Cardiac muscle cell (in vitro differentiated cells and primary cell): ENCODE data around the gene GDF7. TPM values are rescaled to one million over a fixed set of nuclear protein-coding genes. Genes with fewer than 3 reads are reported as not detected.
A peak's percentile ranks its signal among the peaks of the same experiment; 100 is the strongest.

Source experiments
- DNase-seq, 2 donors: peaks; one replicate each; pipeline versions ENCODE4 v3.0.0 to v3.0.0-alpha.2; 2010 to 2017; ENCODE audit warnings: low read depth in 1 of 2, low spot score in 1 of 2
- H3K27ac ChIP-seq: fragments of 200-600 bp; sonication (generic); 2 replicates; pipeline ENCODE4 v1.5.1; 2016
- H3K27me3 ChIP-seq: fragments of 200-600 bp; sonication (generic); 2 replicates; pipeline ENCODE4 v1.6.0; 2016; ENCODE audit warnings: control low read depth
- H3K36me3 ChIP-seq: fragments of 200-600 bp; sonication (generic); 2 replicates; pipeline ENCODE4 v1.5.1; 2016; ENCODE audit warnings: control low read depth
- H3K4me1 ChIP-seq: fragments of 200-600 bp; sonication (generic); 2 replicates; pipeline ENCODE4 v1.8.1; 2017; ENCODE audit warnings: low read depth, mild to moderate bottlenecking, mixed run types
- H3K4me3 ChIP-seq: fragments of 200-600 bp; sonication (generic); 2 replicates; pipeline ENCODE4 v1.5.1; 2016; ENCODE audit warnings: mild to moderate bottlenecking
- H3K9me3 ChIP-seq: fragments of 200-600 bp; sonication (generic); 2 replicates; pipeline ENCODE4 v1.5.1; 2017; ENCODE audit warnings: low read depth, mild to moderate bottlenecking, control low read depth
- polyA plus RNA-seq: library from polyadenylated mRNA; unstranded; fragments of >200 nt; fragmentation: Nextera tagmentation; extraction: Ambion mirVana; gene quantifications from 2 replicates; pipeline ENCODE4 v1.2.1, GENCODE V29; 2016
- total RNA-seq: library from RNA; depleted of rRNA; stranded (reverse); fragments of >200 nt; gene quantifications from 2 replicates; pipeline ENCODE4 v1.2.3, GENCODE V29; 2016
- TF ChIP-seq, protein P1 (sequence below): IDR thresholded peaks from 2 replicates; pipeline ENCODE4 v1.5.1; 2012; ENCODE audit warnings: low read depth, mild to moderate bottlenecking, low read length

The GDF7 gene
- total and polyA plus RNA-seq, 2 experiments from 2014 or later: 0.09 to 0.15 TPM

GRCh38 chr2:20682167-20682920 lies 15.4 kb downstream of the GDF7 start:
- DNase-seq: no peak

DNA sequence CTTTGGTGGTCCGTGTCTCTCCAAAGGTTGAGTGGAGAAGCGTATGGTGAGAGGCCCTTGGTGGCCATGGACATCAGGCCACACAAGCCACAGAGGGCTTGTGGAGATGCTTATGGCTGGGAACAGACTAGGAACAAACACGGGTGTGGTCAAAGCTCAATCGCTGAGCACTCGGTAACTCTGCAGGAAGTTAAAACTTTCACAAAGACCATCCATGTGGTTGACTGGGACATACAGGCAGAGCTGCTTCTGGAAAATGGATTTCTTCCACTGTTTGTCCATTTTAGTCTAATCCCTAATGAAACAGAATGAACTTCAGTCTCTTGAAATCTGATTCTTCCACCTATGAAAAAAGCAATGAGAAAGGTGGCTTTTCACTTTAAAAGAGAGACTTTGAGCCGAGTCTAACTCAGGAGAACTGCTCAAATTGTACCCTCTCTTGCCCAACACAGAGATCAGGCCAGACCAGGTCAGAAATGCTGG lies 17.7 kb downstream of the GDF7 start:
- H3K27me3 ChIP-seq: no peaks in the 10 kb centered on the region
- no peak overlapping the region for H3K27ac ChIP-seq
- H3K9me3 ChIP-seq: no peaks in the 10 kb centered on the region
- H3K4me1 ChIP-seq: no peaks in the 10 kb centered on the region
- H3K36me3 ChIP-seq: peaks cover 5% of the 10 kb centered on the region
- no peak overlapping the region for H3K4me3 ChIP-seq
- DNase-seq: no peak
- TF ChIP-seq, protein P1, sequence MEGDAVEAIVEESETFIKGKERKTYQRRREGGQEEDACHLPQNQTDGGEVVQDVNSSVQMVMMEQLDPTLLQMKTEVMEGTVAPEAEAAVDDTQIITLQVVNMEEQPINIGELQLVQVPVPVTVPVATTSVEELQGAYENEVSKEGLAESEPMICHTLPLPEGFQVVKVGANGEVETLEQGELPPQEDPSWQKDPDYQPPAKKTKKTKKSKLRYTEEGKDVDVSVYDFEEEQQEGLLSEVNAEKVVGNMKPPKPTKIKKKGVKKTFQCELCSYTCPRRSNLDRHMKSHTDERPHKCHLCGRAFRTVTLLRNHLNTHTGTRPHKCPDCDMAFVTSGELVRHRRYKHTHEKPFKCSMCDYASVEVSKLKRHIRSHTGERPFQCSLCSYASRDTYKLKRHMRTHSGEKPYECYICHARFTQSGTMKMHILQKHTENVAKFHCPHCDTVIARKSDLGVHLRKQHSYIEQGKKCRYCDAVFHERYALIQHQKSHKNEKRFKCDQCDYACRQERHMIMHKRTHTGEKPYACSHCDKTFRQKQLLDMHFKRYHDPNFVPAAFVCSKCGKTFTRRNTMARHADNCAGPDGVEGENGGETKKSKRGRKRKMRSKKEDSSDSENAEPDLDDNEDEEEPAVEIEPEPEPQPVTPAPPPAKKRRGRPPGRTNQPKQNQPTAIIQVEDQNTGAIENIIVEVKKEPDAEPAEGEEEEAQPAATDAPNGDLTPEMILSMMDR: no peak

More at GRCh38 chr2:20682167-20682920, 15.4 kb downstream of the GDF7 start:
- Histone ChIP-seq H3K4me3 (no peak overlapping the region), H3K4me1 (no peaks in the 10 kb centered on the region), H3K36me3 (peaks cover 5% of the 10 kb centered on the region), H3K27me3 (no peaks in the 10 kb centered on the region), H3K27ac (no peak overlapping the region), H3K9me3 (no peaks in the 10 kb centered on the region)
- TF ChIP-seq, protein P1: peak; percentile 59

DNA sequence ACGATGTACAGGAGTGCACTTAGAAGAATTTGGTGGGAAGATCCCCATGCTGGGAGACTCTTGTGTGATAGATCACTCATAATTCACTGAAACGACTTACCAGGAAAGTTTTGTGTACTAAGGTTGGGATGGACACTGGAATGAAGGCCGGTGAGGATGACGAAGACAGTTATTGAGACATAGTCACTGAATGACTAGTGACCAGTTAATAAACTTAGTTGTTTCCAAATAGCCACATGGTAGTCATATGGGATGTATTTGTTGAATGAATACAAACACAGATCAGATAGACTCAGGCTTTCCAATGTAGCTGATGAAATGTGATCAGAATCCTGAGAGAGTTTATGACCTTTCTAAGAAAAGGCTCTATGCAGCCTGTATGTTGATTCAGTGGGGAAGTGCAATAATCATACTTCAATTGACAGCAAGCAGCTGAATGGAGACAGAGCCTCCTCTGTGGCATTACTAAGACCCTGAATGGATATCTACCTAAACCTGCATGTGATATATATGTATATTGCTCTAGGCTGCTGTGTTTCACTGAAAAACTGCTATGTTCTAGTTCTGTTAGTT lies 20.4 kb downstream of the GDF7 start:
- Histone ChIP-seq H3K9me3 (no peaks in the 10 kb centered on the region), H3K27ac (no peak overlapping the region), H3K36me3 (peaks cover 5% of the 10 kb centered on the region), H3K4me1 (peaks cover 6% of the 10 kb centered on the region), H3K27me3 (no peaks in the 10 kb centered on the region), H3K4me3 (no peak overlapping the region)
- TF ChIP-seq, protein P1: no peak
- DNase-seq: no peak

DNA sequence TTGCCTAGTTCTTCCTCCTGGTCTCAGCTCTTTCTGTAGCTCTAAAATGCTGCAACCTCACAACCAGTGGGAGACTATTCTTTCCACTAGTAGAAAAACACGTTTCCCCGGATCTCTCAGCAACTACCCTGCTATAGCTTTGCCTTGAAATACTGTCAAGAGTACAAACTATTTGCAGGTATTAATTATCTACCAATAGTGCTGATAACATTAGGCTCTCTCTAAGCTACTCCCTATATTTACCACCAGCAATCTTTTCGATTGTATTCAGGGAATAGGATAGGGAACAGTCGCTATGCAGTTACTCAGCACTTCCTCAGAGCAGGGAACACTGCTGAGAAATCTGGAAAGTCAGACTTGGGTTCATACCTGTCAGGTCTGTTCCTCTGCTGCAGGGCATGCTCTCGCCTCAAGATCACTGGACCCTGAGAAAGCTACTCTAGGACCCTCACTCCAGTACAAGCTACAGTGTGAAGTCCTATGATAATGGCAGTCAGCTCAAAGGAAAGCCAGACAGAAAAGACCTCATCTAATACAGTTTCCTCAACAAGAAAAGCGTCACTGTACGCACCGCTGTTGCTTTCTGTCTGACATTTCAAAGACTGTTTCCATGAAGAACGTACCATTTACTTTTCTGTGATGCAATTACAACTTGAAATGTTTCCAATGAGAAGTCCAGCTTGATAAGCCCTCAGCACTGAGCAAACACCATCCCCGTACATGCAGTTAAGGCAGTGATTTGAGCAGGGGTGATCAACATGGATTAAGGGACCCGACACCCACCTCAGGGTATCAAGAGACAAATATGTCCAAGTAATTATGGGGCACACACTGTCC lies 22.7 kb downstream of the GDF7 start:
- Histone ChIP-seq H3K27me3 (no peaks in the 10 kb centered on the region), H3K9me3 (no peaks in the 10 kb centered on the region), H3K4me1 (peaks cover 6% of the 10 kb centered on the region), H3K36me3 (peaks cover 5% of the 10 kb centered on the region), H3K4me3 (no peak overlapping the region), H3K27ac (no peak overlapping the region)
- peak in 1 of 2 donors; percentile 75 for DNase-seq
- TF ChIP-seq, protein P1: no peak

GRCh38 chr2:20691076-20691734 lies 24.3 kb downstream of the GDF7 start:
- no peaks in the 10 kb centered on the region for H3K9me3 ChIP-seq
- TF ChIP-seq, protein P1: no peak
- no peaks in the 10 kb centered on the region for H3K36me3 ChIP-seq
- H3K4me3 ChIP-seq: no peak overlapping the region
- no peaks in the 10 kb centered on the region for H3K27me3 ChIP-seq
- no peak for DNase-seq
- no peak overlapping the region for H3K27ac ChIP-seq
- peaks cover 6% of the 10 kb centered on the region for H3K4me1 ChIP-seq
